Stimulated activated CD4-positive, alpha-beta T cell treated with anti-CD3 and anti-CD28 coated beads, Interleukin-4, amount 100 ng/mL, for 1 hour (primary cell): ENCODE results near the gene CFAP54.
A peak's percentile ranks its signal among the peaks of the same experiment; 100 is the strongest.
"Not testable (repeated sequence)": the region's sequence is repeated elsewhere in the genome, so short reads cannot be mapped to it uniquely, and the experiment has no call there.

Source experiments
- DNase-seq: peaks from one replicate; pipeline ENCODE4 v3.0.0-alpha.2; 2020

Gene CFAP54

GRCh38 chr12:96516472-96517430 is 27.4 kb downstream of the CFAP54 start:
- DNase-seq: peak; percentile 86

- no peak for DNase-seq
These were observed 31.4 kb downstream of the CFAP54 start for GRCh38 chr12:96520767-96521166.

- no peak for DNase-seq
These were observed 32.7 kb downstream of the CFAP54 start for GRCh38 chr12:96521895-96522682.

- DNase-seq: no peak
These were observed 33.3 kb downstream of the CFAP54 start for GRCh38 chr12:96522690-96523089.

- no peak for DNase-seq
These were observed 36.7 kb downstream of the CFAP54 start for GRCh38 chr12:96526110-96526509.

GRCh38 chr12:96529912-96530311 is 40.5 kb downstream of the CFAP54 start:
- no peak for DNase-seq

- no peak for DNase-seq
These were observed 45.0 kb downstream of the CFAP54 start for GRCh38 chr12:96534339-96534738.

GRCh38 chr12:96548384-96548783 is 59.0 kb downstream of the CFAP54 start:
- DNase-seq: no peak

GRCh38 chr12:96549341-96549740 is 60.0 kb downstream of the CFAP54 start:
- DNase-seq: no peak

GRCh38 chr12:96570579-96570978 is 81.2 kb downstream of the CFAP54 start:
- DNase-seq: no peak

GRCh38 chr12:96571101-96571862 is 81.9 kb downstream of the CFAP54 start:
- DNase-seq: no peak

- no peak for DNase-seq
These were observed 89.2 kb downstream of the CFAP54 start for GRCh38 chr12:96578526-96579125.

GRCh38 chr12:96585977-96586376 is 96.6 kb downstream of the CFAP54 start:
- no peak for DNase-seq

GRCh38 chr12:96587691-96588090 is 98.3 kb downstream of the CFAP54 start:
- no peak for DNase-seq

GRCh38 chr12:96590970-96591369 is 101.6 kb downstream of the CFAP54 start:
- no peak for DNase-seq

GRCh38 chr12:96604374-96604773 is 115.0 kb downstream of the CFAP54 start:
- not testable (repeated sequence) for DNase-seq

- no peak for DNase-seq
These were observed 116.3 kb downstream of the CFAP54 start for GRCh38 chr12:96605684-96606083.

GRCh38 chr12:96606134-96606533 is 116.8 kb downstream of the CFAP54 start:
- no peak for DNase-seq

- no peak for DNase-seq
These were observed 117.3 kb downstream of the CFAP54 start for GRCh38 chr12:96606644-96607043.

- DNase-seq: no peak
These were observed 127.8 kb downstream of the CFAP54 start for GRCh38 chr12:96617178-96617577.

- DNase-seq: no peak
These were observed 133.8 kb downstream of the CFAP54 start for GRCh38 chr12:96623155-96623554.

- DNase-seq: no peak
These were observed 134.4 kb downstream of the CFAP54 start for GRCh38 chr12:96623656-96624217.
